Endothelial cell (in vitro differentiated cells): Measurements from ENCODE around the gene TRAF3. TPM values are rescaled to one million over a fixed set of nuclear protein-coding genes. Genes with fewer than 3 reads are reported as not detected.

Experiments
- DNase-seq: peaks from one replicate; pipeline ENCODE4 v3.0.0; 2021; ENCODE audit warnings: low spot score
- H3K27ac Mint-ChIP-seq: one replicate; pipeline ENCODE4 v1.8.0; 2021; ENCODE audit warnings: mixed read lengths, inconsistent platforms; ENCODE audit not compliant: unreplicated experiment
- H3K27me3 Mint-ChIP-seq: one replicate; pipeline ENCODE4 v1.8.0; 2021; ENCODE audit warnings: mild to moderate bottlenecking, moderate library complexity, mixed read lengths, inconsistent platforms; ENCODE audit not compliant: unreplicated experiment
- H3K36me3 Mint-ChIP-seq: one replicate; pipeline ENCODE4 v1.8.0; 2021; ENCODE audit warnings: mild to moderate bottlenecking, low read depth, mixed read lengths, inconsistent platforms; ENCODE audit not compliant: unreplicated experiment
- H3K4me1 Mint-ChIP-seq: one replicate; pipeline ENCODE4 v1.8.0; 2021; ENCODE audit warnings: mild to moderate bottlenecking, mixed read lengths, inconsistent platforms; ENCODE audit not compliant: unreplicated experiment
- H3K4me3 Mint-ChIP-seq: one replicate; pipeline ENCODE4 v1.8.0; 2021; ENCODE audit warnings: mild to moderate bottlenecking, mixed read lengths, inconsistent platforms; ENCODE audit not compliant: unreplicated experiment
- H3K9me3 Mint-ChIP-seq: one replicate; pipeline ENCODE4 v1.8.0; 2021; ENCODE audit warnings: mixed read lengths, inconsistent platforms; ENCODE audit not compliant: unreplicated experiment
- CTCF ChIP-seq: fragments of 200-600 bp; sonication (generic); IDR thresholded peaks from one replicate; pipeline ENCODE4 v1.5.0; 2021; ENCODE audit warnings: antibody characterized with exemption; ENCODE audit not compliant: unreplicated experiment
- total RNA-seq: library from RNA; stranded (reverse); fragmentation: NEBNext Ultra II Directional; extraction: Animal tissue kit (Norgen Biotek cat#: 25700); gene quantifications from one replicate; pipeline ENCODE4 v1.2.1, GENCODE V29; 2021; ENCODE audit not compliant: unreplicated experiment

TRAF3 gene
- total RNA-seq, 1 donor from 2014 or later: 9.7 TPM

- DNase-seq: no peak
- no peaks in the 10 kb centered on the region for H3K9me3 Mint-ChIP-seq
- H3K36me3 Mint-ChIP-seq: peaks cover 18% of the 10 kb centered on the region
- H3K4me1 Mint-ChIP-seq: no peaks in the 10 kb centered on the region
- peaks cover 7% of the 10 kb centered on the region for H3K27me3 Mint-ChIP-seq
- TF ChIP-seq CTCF: no peak
- H3K27ac Mint-ChIP-seq: no peak overlapping the region
- no peak overlapping the region for H3K4me3 Mint-ChIP-seq
These were observed 124.8 kb downstream of the TRAF3 start for GRCh38 chr14:102902086-102902485.

- Mint-ChIP-seq H3K27me3 (peaks cover 6% of the 10 kb centered on the region), H3K4me3 (no peak overlapping the region), H3K36me3 (peaks cover 20% of the 10 kb centered on the region), H3K27ac (no peak overlapping the region), H3K4me1 (no peaks in the 10 kb centered on the region), H3K9me3 (no peaks in the 10 kb centered on the region)
- no peak for TF ChIP-seq CTCF
- DNase-seq: no peak
These were observed 125.4 kb downstream of the TRAF3 start for GRCh38 chr14:102902523-102903247.

- no peak overlapping the region for H3K27ac Mint-ChIP-seq
- no peak overlapping the region for H3K4me3 Mint-ChIP-seq
These were observed 126.1 kb downstream of the TRAF3 start for GRCh38 chr14:102903248-102903888.

GRCh38 chr14:102903889-102904512 lies 126.8 kb downstream of the TRAF3 start:
- Mint-ChIP-seq H3K27ac (no peak overlapping the region), H3K36me3 (peaks cover 21% of the 10 kb centered on the region), H3K9me3 (no peaks in the 10 kb centered on the region), H3K4me1 (no peaks in the 10 kb centered on the region), H3K4me3 (no peak overlapping the region), H3K27me3 (peaks cover 8% of the 10 kb centered on the region)
- TF ChIP-seq CTCF: no peak
- DNase-seq: no peak

More at GRCh38 chr14:102903248-102903888, 126.1 kb downstream of the TRAF3 start:
- Mint-ChIP-seq H3K9me3 (no peaks in the 10 kb centered on the region), H3K36me3 (peaks cover 25% of the 10 kb centered on the region), H3K4me1 (no peaks in the 10 kb centered on the region), H3K27me3 (peaks cover 8% of the 10 kb centered on the region)
- DNase-seq: no peak
- TF ChIP-seq CTCF: no peak
